Measurements from ENCODE around the gene MRPL48. TPM values are rescaled to one million over a fixed set of nuclear protein-coding genes. Genes with fewer than 3 reads are reported as not detected.
"Not testable (repeated sequence)": the region's sequence is repeated elsewhere in the genome, so short reads cannot be mapped to it uniquely, and the experiment has no call there.

Gene MRPL48
- polyA plus RNA-seq: 61.0 TPM

- peak within 1 kb of the TSS; percentile 83 to 98 (median 98) for H3K27ac Mint-ChIP-seq
- H3K36me3 Mint-ChIP-seq: no peaks in the 10 kb centered on the region
- H3K4me1 Mint-ChIP-seq: peaks cover 6 to 22% (median 7%) of the 10 kb centered on the region in 3 donors
- H3K27me3 Mint-ChIP-seq: no peaks in the 10 kb centered on the region
- H3K9me3 Mint-ChIP-seq: no peaks in the 10 kb centered on the region
- peak within 1 kb of the TSS; percentile 99 to 100 (median 100) for H3K4me3 Mint-ChIP-seq
These were observed at the start of gene MRPL48 for GRCh38 chr11:73787643-73788558. MRPL48 (plus strand) TSS chr11:73787874; CDS start chr11:73787972, 98 bp downstream.

- Mint-ChIP-seq H3K27ac (no peak overlapping the region), H3K9me3 (peaks cover 0 to 1% (median 0%) of the 10 kb centered on the region in 3 donors), H3K36me3 (peaks cover 3% of the 10 kb centered on the region), H3K4me3 (no peak overlapping the region), H3K4me1 (peaks cover 7 to 17% (median 8%) of the 10 kb centered on the region in 3 donors), H3K27me3 (no peaks in the 10 kb centered on the region)
These were observed 44.6 kb upstream of the MRPL48 start for GRCh38 chr11:73743045-73743444.

- H3K4me1 Mint-ChIP-seq: peaks cover 22 to 40% (median 23%) of the 10 kb centered on the region in 3 donors
- peak overlapping the region in 1 of 3 donors; percentile 62 for H3K27ac Mint-ChIP-seq
- H3K4me3 Mint-ChIP-seq: no peak overlapping the region
- peaks cover 0 to 1% (median 0%) of the 10 kb centered on the region in 3 donors for H3K9me3 Mint-ChIP-seq
- H3K36me3 Mint-ChIP-seq: peaks cover 3% of the 10 kb centered on the region
- H3K27me3 Mint-ChIP-seq: no peaks in the 10 kb centered on the region
These were observed 41.0 kb upstream of the MRPL48 start for GRCh38 chr11:73746701-73747100.

- H3K4me1 Mint-ChIP-seq: peaks cover 25 to 44% (median 26%) of the 10 kb centered on the region in 3 donors
These were observed 39.9 kb upstream of the MRPL48 start for GRCh38 chr11:73747762-73748161.

GRCh38 chr11:73748300-73748699 lies 39.4 kb upstream of the MRPL48 start:
- Mint-ChIP-seq H3K27ac (no peak overlapping the region), H3K27me3 (no peaks in the 10 kb centered on the region), H3K4me1 (peaks cover 25 to 43% (median 26%) of the 10 kb centered on the region in 3 donors), H3K4me3 (no peak overlapping the region), H3K36me3 (peaks cover 3% of the 10 kb centered on the region), H3K9me3 (no peaks in the 10 kb centered on the region)

More at GRCh38 chr11:73747762-73748161, 39.9 kb upstream of the MRPL48 start:
- Mint-ChIP-seq H3K9me3 (peaks cover 0 to under 1% (median 0%) of the 10 kb centered on the region in 3 donors), H3K4me3 (no peak overlapping the region), H3K27ac (no peak overlapping the region), H3K36me3 (peaks cover 3% of the 10 kb centered on the region), H3K27me3 (no peaks in the 10 kb centered on the region)

GRCh38 chr11:73749118-73749517 lies 38.6 kb upstream of the MRPL48 start:
- Mint-ChIP-seq H3K4me3 (peak overlapping the region in 1 of 4 donors; percentile 9), H3K36me3 (no peaks in the 10 kb centered on the region), H3K4me1 (peaks cover 20 to 43% (median 25%) of the 10 kb centered on the region in 3 donors), H3K27ac (no peak overlapping the region), H3K27me3 (no peaks in the 10 kb centered on the region), H3K9me3 (no peaks in the 10 kb centered on the region)

GRCh38 chr11:73750228-73750627 lies 37.4 kb upstream of the MRPL48 start:
- Mint-ChIP-seq H3K27ac (no peak overlapping the region), H3K27me3 (no peaks in the 10 kb centered on the region), H3K4me3 (peak overlapping the region in 1 of 4 donors; percentile 1), H3K36me3 (no peaks in the 10 kb centered on the region), H3K9me3 (no peaks in the 10 kb centered on the region), H3K4me1 (peaks cover 20 to 42% (median 25%) of the 10 kb centered on the region in 3 donors)

- H3K36me3 Mint-ChIP-seq: not testable (repeated sequence)
- Mint-ChIP-seq H3K4me3 (peak overlapping the region in 1 of 4 donors; percentile 1), H3K4me1 (peaks cover 20 to 41% (median 25%) of the 10 kb centered on the region in 3 donors)
These were observed 36.8 kb upstream of the MRPL48 start for GRCh38 chr11:73750862-73751261.

GRCh38 chr11:73752216-73752867 lies 35.3 kb upstream of the MRPL48 start:
- H3K27ac Mint-ChIP-seq: no peak overlapping the region

More at GRCh38 chr11:73750862-73751261, 36.8 kb upstream of the MRPL48 start:
- not testable (repeated sequence) for H3K9me3 Mint-ChIP-seq, H3K27me3 Mint-ChIP-seq, H3K27ac Mint-ChIP-seq

GRCh38 chr11:73752903-73753302 lies 34.8 kb upstream of the MRPL48 start:
- no peak overlapping the region for H3K4me3 Mint-ChIP-seq
- no peaks in the 10 kb centered on the region for H3K9me3 Mint-ChIP-seq
- H3K36me3 Mint-ChIP-seq: no peaks in the 10 kb centered on the region
- H3K4me1 Mint-ChIP-seq: peaks cover 20 to 36% (median 28%) of the 10 kb centered on the region in 3 donors
- no peaks in the 10 kb centered on the region for H3K27me3 Mint-ChIP-seq
- no peak overlapping the region for H3K27ac Mint-ChIP-seq

More at GRCh38 chr11:73752216-73752867, 35.3 kb upstream of the MRPL48 start:
- Mint-ChIP-seq H3K4me3 (no peak overlapping the region), H3K4me1 (peaks cover 20 to 41% (median 26%) of the 10 kb centered on the region in 3 donors), H3K27me3 (no peaks in the 10 kb centered on the region), H3K9me3 (no peaks in the 10 kb centered on the region), H3K36me3 (no peaks in the 10 kb centered on the region)

- H3K4me1 Mint-ChIP-seq: peaks cover 25 to 40% (median 34%) of the 10 kb centered on the region in 3 donors
- no peak overlapping the region for H3K27ac Mint-ChIP-seq
- H3K36me3 Mint-ChIP-seq: no peaks in the 10 kb centered on the region
- H3K27me3 Mint-ChIP-seq: no peaks in the 10 kb centered on the region
- no peaks in the 10 kb centered on the region for H3K9me3 Mint-ChIP-seq
- H3K4me3 Mint-ChIP-seq: no peak overlapping the region
These were observed 33.7 kb upstream of the MRPL48 start for GRCh38 chr11:73753938-73754337.

GRCh38 chr11:73755670-73756069 lies 32.0 kb upstream of the MRPL48 start:
- no peaks in the 10 kb centered on the region for H3K9me3 Mint-ChIP-seq
- peaks cover 20 to 38% (median 29%) of the 10 kb centered on the region in 3 donors for H3K4me1 Mint-ChIP-seq
- no peak overlapping the region for H3K27ac Mint-ChIP-seq
- no peaks in the 10 kb centered on the region for H3K36me3 Mint-ChIP-seq
- H3K27me3 Mint-ChIP-seq: no peaks in the 10 kb centered on the region
- H3K4me3 Mint-ChIP-seq: peak overlapping the region in 1 of 4 donors; percentile 77

- Mint-ChIP-seq H3K4me1 (peaks cover 18 to 25% (median 24%) of the 10 kb centered on the region in 3 donors), H3K4me3 (peak overlapping the region in 1 of 4 donors; percentile 53), H3K27ac (no peak overlapping the region), H3K36me3 (no peaks in the 10 kb centered on the region), H3K9me3 (no peaks in the 10 kb centered on the region), H3K27me3 (no peaks in the 10 kb centered on the region)
These were observed 30.1 kb upstream of the MRPL48 start for GRCh38 chr11:73757598-73757997.

GRCh38 chr11:73758451-73758850 lies 29.2 kb upstream of the MRPL48 start:
- H3K4me3 Mint-ChIP-seq: peak overlapping the region in 3 of 4 donors; percentile 4 to 95 (median 53)
- H3K36me3 Mint-ChIP-seq: no peaks in the 10 kb centered on the region
- no peaks in the 10 kb centered on the region for H3K27me3 Mint-ChIP-seq
- H3K27ac Mint-ChIP-seq: peak overlapping the region in 1 of 3 donors; percentile 89
- H3K4me1 Mint-ChIP-seq: peaks cover 16 to 25% (median 23%) of the 10 kb centered on the region in 3 donors
- H3K9me3 Mint-ChIP-seq: no peaks in the 10 kb centered on the region

GRCh38 chr11:73759610-73760134 lies 28.0 kb upstream of the MRPL48 start:
- no peaks in the 10 kb centered on the region for H3K27me3 Mint-ChIP-seq
- peak overlapping the region; percentile 53 to 97 (median 89) for H3K27ac Mint-ChIP-seq
- H3K4me1 Mint-ChIP-seq: peaks cover 16 to 23% (median 18%) of the 10 kb centered on the region in 3 donors
- H3K36me3 Mint-ChIP-seq: no peaks in the 10 kb centered on the region
- no peaks in the 10 kb centered on the region for H3K9me3 Mint-ChIP-seq
- H3K4me3 Mint-ChIP-seq: peak overlapping the region; percentile 53 to 95 (median 88)

Data from IgD-negative memory B cell (primary cell).